ENCODE data around the gene ITGA11.

The ITGA11 gene

DNA sequence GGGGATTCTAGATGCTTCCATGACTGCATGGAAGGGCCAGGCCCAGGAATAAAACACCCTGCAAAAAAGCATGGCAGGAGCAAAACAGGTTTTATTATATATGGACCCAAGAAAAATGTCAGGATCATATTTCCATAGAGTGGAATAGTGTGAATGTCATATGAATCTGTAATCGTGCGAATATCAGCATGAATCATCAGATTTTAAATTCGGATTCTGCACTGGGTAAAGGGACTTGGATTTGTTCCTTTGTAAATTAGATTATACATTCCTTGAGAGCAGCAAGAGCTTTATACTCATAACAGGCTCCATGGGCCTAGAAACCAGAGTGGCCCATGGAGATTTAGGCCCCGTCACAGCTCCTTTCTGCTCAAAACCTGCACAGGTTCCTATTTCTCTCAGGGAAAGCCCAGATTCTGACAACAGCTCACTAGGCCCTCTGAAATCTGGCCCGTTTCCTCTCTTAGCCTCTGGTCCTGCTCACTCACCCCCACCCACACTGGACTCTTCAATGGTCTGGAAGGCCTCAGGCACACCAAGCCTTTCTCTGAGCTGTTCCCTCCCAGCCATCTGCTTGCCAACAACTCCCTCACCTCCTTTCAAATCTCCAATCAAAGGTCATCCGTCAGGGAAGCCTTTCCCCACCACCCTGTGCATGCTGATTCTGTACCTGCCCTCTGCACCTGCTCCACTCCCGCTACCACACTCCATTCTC lies 78.4 kb downstream of the ITGA11 start:
- no peak for DNase-seq (ENCODE audit: low read depth)

GRCh38 chr15:68352401-68353062 lies 79.4 kb downstream of the ITGA11 start:
- DNase-seq (ENCODE audit: low read depth), result no peak

DNA sequence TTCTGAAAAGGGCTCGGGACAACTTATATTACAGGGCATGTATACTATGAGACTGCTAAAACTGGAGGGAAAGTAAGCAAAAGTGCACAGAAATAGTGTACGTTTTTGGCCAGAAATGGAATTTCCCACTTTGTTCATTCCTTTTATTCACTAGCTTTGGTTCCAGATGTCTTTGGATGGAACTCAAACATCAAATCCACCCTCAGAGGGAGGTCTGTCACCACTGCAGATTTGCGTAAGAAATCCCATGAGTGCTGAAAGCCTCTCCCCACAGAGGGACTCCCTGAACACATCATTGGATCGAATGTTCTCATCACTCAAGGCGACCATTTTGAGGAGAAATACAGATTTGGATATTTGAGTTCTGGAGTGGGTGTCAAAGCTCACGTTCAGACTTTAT lies 82.8 kb downstream of the ITGA11 start:
- DNase-seq (ENCODE audit: low read depth), result no peak

DNA sequence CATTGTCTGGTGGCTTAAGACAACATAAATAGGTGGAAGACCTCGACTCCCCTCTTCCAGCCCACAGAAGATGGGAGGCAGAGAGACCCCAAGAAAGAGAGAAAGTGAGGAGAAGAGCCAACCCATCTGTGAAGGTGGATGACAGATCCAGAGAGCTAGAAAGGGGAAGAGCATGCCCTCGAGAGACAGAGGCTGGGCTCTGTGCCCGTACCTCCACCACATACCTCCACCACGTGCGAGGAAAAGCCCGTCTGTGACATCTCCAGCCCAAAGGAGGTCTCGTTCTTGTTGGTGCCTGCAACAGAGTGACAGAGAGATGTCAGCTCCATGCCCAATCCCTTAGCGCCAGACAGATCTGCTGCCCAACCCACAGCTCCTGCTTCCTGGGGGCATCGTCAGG lies 83.4 kb downstream of the ITGA11 start:
- DNase-seq (ENCODE audit: low read depth), result no peak

GRCh38 chr15:68348081-68348480 lies 83.9 kb downstream of the ITGA11 start:
- no peak for DNase-seq (ENCODE audit: low read depth)

GRCh38 chr15:68347392-68347791 lies 84.6 kb downstream of the ITGA11 start:
- no peak for DNase-seq (ENCODE audit: low read depth)

GRCh38 chr15:68346979-68347378 lies 85.0 kb downstream of the ITGA11 start:
- DNase-seq (ENCODE audit: low read depth), result no peak

- no peak for DNase-seq (ENCODE audit: low read depth)
Measured at GRCh38 chr15:68345481-68345880, 86.5 kb downstream of the ITGA11 start.

- no peak for DNase-seq (ENCODE audit: low read depth)
Measured at GRCh38 chr15:68344600-68344999, 87.4 kb downstream of the ITGA11 start.

- DNase-seq (ENCODE audit: low read depth), result no peak
Measured at GRCh38 chr15:68343579-68344225, 88.3 kb downstream of the ITGA11 start.

GRCh38 chr15:68341760-68342725 lies 89.9 kb downstream of the ITGA11 start:
- DNase-seq (ENCODE audit: low read depth), result no peak

DNA sequence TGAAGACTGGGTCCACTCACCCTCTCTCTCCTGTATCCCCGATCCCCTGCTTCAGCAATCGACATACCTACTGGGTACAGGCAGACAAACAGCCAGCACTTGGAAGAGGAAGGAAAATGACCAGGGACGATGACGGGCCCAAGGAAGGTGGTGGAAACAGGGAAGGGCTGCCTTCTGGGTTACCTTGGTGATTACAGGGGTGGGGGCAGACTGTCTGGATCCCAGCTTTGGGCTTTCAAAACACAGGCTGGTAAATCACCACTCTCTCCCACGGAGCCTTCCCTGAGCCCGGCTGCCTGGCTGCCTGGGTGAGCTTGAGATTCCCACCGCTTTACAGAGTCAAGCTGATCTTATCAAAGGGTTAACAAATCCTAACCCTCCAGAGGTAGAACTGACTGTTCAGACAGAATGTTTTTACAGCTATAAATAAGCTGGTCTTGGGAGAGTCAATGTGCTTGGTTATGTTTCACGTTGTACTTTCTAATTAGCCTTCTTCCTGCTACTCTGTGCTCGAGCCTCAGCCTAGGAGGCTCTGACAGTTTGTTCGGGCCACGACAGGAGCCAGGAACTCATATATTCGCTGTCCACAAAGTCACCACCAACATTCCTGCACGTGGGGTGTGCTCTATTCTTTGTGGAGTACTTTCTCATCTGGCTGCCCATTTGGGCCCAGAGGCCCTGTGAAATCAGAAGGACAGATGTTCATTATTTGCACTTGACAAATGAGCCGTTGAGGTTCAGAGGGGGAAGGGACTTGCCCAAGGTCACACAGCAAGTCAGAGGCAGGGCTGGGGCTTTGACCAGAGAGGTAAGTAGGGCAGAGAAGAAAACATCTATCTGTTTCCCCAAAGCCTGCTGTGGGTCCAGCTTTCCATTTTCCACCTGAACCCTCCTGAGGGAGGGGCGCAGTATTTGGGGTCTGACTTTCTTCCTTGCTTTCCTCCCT lies 91.0 kb downstream of the ITGA11 start:
- no peak for DNase-seq (ENCODE audit: low read depth)

GRCh38 chr15:68339481-68339880 lies 92.5 kb downstream of the ITGA11 start:
- no peak for DNase-seq (ENCODE audit: low read depth)

GRCh38 chr15:68337826-68338225 lies 94.1 kb downstream of the ITGA11 start:
- no peak for DNase-seq (ENCODE audit: low read depth)

DNA sequence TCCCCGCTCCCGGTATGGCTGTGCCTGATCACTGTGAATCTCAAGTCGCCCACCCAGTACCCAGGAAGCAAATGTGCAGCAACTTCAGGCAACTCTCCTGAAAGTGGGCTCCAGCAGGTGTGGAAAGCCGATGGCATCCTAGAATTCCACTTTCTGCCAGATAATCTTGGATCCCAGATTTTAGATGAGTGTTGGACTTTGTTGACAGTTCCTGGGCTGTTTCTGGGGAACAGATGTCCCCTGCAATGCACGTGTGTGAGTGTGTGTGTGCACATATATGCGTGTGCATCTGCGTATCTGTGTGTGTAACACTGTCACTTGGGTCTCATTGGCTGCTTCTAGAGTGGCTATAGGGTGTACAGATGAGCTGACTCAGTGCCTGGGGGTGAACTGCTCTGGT lies 95.4 kb downstream of the ITGA11 start:
- no peak for DNase-seq (ENCODE audit: low read depth)

DNA sequence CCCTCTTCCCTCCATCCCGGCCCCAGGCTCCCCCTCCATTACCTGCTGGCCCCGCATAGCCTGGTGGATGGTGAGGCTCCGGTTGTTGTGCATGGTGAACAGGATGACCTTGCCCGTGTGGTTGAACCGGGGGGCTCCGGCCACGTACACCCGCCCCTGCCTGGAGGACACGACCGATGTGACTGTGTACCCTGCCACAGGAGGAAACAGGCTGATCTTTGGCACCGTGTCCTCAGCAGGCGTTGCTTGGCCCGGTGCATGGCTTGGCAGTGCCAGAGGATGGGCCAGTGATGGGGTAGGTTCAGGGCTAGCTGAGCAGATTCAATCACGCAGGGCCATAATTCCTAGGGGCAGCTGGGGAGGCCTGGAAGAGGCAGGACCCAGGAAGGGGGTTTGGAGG lies 96.3 kb downstream of the ITGA11 start:
- DNase-seq (ENCODE audit: low read depth), result no peak

- DNase-seq (ENCODE audit: low read depth), result no peak
Measured at GRCh38 chr15:68335251-68335650, 96.7 kb downstream of the ITGA11 start.

- no peak for DNase-seq (ENCODE audit: low read depth)
Measured at GRCh38 chr15:68334661-68335124, 97.3 kb downstream of the ITGA11 start.

DNA sequence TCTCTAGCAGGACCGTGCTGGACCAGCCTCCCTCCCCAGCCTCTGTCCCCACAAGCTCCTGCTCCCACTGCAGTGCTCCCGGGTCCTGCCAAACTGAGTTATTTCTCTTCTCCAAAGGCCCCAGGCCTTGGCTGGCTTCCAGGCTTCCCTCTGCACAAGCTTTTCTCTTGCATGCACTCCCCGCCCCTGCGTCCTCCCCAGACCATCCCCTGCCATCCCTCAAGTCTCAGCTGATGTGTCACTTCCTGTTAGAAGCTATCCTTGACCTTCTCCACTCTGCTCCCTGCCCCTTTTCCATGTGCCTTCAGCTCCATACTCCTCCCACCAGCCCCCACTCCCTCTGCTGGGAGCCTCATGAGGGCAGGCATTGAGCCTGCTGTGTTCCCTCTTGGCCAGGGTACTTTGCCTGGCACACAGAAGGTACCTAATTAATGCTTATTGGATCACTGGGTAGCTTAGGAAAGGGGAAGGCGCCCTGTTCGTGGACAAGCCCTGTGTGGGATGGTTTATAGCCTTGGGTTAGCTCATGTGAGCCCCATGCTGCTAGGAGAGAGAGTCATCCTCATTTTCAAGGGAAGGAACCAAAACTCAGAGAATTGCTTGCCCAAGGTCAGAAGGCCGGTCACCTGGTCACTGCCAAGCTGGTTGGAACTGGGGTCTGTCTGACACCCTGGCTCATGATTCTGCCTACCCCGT lies 98.0 kb downstream of the ITGA11 start:
- DNase-seq (ENCODE audit: low read depth), result no peak

- DNase-seq (ENCODE audit: low read depth), result no peak
Measured at GRCh38 chr15:68332266-68332665, 99.7 kb downstream of the ITGA11 start.

All from stimulated activated CD8-positive, alpha-beta memory T cell treated with anti-CD3 and anti-CD28 coated beads, Interleukin-4, amount 100 ng/mL, for 24 hours (primary cell).